ENCODE results near the gene HNRNPA3.
A peak's percentile ranks its signal among the peaks of the same experiment; 100 is the strongest.

Gene HNRNPA3

DNA sequence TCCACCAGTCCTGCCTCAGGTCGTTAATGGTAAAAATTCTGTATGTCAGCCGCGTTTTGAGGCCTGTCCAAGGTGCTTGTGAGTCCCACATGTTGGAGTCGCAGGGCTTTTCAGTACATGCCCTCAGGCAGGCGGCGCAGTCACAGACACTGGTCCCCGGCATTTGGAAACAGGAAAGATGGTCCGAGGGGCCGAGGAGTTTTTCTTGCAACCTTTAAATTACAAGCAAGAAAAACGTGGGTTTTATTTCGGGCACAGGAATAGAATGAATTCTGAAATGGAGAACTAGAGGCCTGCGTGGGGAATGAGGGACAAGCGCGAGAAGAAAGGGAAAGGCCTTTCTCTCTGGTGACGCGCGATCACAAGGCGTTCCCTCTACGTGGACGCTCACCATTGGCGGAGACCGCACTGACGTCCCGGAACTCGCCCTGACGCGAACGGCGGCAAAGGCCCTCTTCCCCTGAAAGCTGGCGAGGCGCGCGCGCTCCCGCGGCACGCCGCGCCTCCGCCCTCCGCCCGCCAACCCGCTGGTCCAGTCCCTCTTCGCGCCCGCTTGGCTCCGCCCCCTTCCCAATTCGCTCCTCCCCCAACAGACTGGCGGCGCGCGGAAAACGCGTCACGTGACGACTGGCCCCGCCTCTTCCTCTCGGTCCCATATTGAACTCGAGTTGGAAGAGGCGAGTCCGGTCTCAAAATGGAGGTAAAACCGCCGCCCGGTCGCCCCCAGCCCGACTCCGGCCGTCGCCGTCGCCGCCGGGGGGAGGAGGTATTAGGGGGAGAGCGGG is at the start of gene HNRNPA3:
HNRNPA3 (plus strand) TSS at position 689 of the 785 bp plus-strand sequence; CDS start at position 695, 6 bp downstream.
- POLR2A ChIA-PET = interaction anchor here (0.6 to 1.7 kb wide), 21 partner anchors 8 to 64 kb away, joined by 3 to 19 read pairs (median 4); partner anchors contain the start of gene NFE2L2
- CTCF ChIA-PET = no interaction called here
- DNase-seq (ENCODE audit: extremely low spot score) = peak; percentile 98
- TF ChIP-seq FOXA1 (IDR thresholded peaks at IDR 0.05) (no peak), L3MBTL2 (conservative IDR thresholded peaks at IDR 0.05) (peak; percentile 76), NFRKB (IDR thresholded peaks at IDR 0.05) (no peak; the same call in 1 of the 2 replicates), ELF4 (IDR thresholded peaks at IDR 0.05) (peak; percentile 45; the same call in 1 of the 2 replicates)
- TF ChIP-seq, protein P1, sequence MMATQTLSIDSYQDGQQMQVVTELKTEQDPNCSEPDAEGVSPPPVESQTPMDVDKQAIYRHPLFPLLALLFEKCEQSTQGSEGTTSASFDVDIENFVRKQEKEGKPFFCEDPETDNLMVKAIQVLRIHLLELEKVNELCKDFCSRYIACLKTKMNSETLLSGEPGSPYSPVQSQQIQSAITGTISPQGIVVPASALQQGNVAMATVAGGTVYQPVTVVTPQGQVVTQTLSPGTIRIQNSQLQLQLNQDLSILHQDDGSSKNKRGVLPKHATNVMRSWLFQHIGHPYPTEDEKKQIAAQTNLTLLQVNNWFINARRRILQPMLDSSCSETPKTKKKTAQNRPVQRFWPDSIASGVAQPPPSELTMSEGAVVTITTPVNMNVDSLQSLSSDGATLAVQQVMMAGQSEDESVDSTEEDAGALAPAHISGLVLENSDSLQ (IDR thresholded peaks at IDR 0.05) = peak; percentile 84

DNA sequence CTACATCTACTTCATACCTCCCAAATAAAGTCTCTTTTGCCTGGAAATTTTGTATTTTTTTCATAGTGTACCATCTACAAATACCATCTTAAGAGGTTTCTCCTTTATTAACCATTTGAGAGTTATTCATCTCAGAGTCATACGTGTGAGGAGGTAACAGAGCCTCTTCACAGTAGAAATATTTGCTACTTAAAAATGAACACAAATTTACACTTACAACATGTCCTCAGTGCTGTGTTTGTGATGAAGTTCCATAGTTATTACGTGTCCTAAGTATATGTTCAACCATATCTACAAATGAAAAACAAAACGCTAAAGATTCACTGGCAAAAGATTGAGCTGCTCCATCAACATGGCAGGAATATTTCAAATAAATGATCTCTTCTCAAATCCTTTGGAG is 48.5 kb upstream of the HNRNPA3 start:
- TF ChIP-seq FOXA1 (IDR thresholded peaks at IDR 0.05) = no peak
- DNase-seq (ENCODE audit: extremely low spot score) = no peak
- CTCF ChIA-PET = interaction anchor here (0.7 to 4.5 kb wide), 10 partner anchors 8 to 562 kb away, joined by 3 to 35 read pairs (median 6); partner anchors contain the start of gene NFE2L2
- POLR2A ChIA-PET = interaction anchor here (1.3 to 3.0 kb wide), 3 partner anchors 48 to 100 kb away, joined by 3 to 35 read pairs (median 10); partner anchors contain the start of genes HNRNPA3 and NFE2L2

DNA sequence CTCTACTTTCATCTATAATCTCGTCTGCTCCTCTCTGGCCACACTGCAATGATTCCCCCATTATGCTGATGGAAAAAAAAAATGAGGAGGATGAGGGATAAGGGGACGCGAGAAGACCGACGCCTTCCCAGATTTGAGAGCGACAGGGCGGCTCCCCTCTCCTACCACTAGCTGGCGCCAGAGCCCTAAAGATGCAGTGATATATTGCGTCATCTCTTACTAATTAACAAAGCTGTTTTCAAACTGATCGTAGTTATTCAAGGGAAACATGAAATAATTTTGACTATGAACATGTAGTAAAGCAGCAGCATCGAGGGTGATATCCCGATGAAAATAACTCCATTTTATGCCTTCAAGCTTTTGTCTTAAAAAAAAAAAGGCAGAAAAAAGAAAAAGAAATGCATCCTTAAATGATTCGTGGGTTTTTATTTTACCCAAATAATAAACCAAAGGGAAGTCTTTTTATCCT is 48.0 kb upstream of the HNRNPA3 start:
- CTCF ChIA-PET = interaction anchor here (0.6 to 4.5 kb wide), 27 partner anchors 9 to 602 kb away, joined by 3 to 35 read pairs (median 4); partner anchors contain the start of gene NFE2L2
- POLR2A ChIA-PET = interaction anchor here (1.3 to 3.0 kb wide), 3 partner anchors 48 to 100 kb away, joined by 3 to 35 read pairs (median 10); partner anchors contain the start of genes HNRNPA3 and NFE2L2
- TF ChIP-seq FOXK2 (IDR thresholded peaks at IDR 0.05) (no peak), ARNT (IDR thresholded peaks at IDR 0.05) (no peak), ELF4 (IDR thresholded peaks at IDR 0.05) (no peak), ZNF384 (IDR thresholded peaks at IDR 0.05) (peak; percentile 77), HDGF (IDR thresholded peaks at IDR 0.05; ENCODE audit: borderline replicate concordance) (no peak)
- TF ChIP-seq, protein P1 (IDR thresholded peaks at IDR 0.05) = peak; percentile 77
- peak; percentile 73 for DNase-seq (ENCODE audit: extremely low spot score)

DNA sequence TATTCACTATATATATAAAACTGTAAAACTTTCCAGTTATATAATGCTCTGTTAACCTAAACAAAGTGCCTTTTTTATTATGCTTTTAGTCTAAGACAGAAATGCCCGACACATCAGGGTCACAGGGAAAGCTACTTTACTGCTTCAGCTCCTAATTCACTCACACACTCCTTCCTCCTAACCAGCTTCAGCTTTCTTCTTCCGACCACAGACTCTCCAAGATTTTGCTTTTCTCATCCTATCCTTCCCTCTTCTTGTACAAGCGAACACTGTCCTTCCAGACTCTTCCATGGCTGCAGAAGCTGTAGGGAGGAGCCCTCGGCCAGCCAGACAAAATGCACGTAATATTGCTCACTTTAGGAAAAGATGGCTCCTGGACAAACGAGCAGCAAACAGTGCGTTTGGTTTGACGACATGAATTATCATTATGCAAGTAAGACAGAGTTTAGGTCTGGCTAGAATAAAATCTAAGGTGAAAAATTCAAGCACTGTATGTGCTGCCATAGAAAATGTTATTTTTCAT is 47.5 kb upstream of the HNRNPA3 start:
- POLR2A ChIA-PET = interaction anchor here (1.3 to 3.0 kb wide), 3 partner anchors 47 to 99 kb away, joined by 3 to 35 read pairs (median 10); partner anchors contain the start of genes HNRNPA3 and NFE2L2
- no peak for DNase-seq (ENCODE audit: extremely low spot score)
- TF ChIP-seq FOXK2 (IDR thresholded peaks at IDR 0.05) = no peak
- TF ChIP-seq ZNF384 (IDR thresholded peaks at IDR 0.05) = no peak
- TF ChIP-seq, protein P1 (IDR thresholded peaks at IDR 0.05) = no peak
- CTCF ChIA-PET = interaction anchor here (0.6 to 4.5 kb wide), 26 partner anchors 9 to 602 kb away, joined by 3 to 35 read pairs (median 4); partner anchors contain the start of gene NFE2L2

DNA sequence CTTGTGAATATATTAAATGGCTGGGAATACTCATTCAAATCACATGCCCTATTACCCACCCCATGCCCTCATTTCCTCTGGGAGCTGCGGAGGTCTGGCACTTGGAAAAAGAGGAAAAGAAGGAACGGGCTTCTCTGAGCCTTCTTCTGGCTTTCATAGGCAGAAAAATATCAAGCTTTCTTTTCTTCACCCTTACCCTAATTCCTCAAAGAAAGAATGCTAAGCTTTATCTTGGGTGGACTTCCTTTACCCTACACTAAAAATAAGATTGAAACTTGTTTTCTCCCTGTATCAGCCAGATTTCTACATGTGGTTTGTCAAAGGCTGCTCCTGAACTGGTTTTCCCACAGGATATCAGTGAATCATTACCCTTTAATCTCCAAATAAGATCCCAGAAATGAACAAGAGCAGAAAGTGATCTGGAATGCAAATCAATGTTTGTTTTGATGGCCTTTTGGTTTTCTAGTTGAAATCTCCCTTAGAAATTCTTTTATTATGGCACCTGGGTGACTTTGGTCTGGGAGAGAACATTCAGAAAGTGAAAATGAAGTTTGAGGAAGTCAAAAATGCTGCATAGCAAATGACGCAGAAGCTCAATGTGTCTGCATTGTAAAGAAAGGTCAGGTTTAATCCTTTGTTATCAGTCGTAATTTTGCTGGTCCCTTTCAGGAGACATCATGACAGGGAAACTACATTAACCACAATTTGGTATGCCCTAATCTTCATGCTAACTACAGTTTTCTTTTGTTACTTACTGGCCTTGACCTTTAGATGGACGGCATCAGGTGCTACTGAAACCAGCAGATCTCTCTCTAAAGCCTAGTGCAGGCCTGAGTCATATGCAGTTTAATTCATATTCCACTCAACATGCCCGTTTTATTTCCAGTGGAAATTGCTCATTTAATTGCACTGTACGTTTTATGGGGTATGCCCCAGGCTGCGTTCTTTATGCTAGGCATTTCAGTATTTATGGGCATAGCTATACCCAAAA is 46.6 kb upstream of the HNRNPA3 start:
- DNase-seq (ENCODE audit: extremely low spot score) = no peak
- CTCF ChIA-PET = interaction anchor here (0.6 to 4.5 kb wide), 10 partner anchors 32 to 252 kb away, joined by 3 to 35 read pairs (median 5); partner anchors contain the start of gene NFE2L2
- TF ChIP-seq LEF1 (IDR thresholded peaks at IDR 0.05; ENCODE audit: borderline replicate concordance) = no peak
- TF ChIP-seq L3MBTL2 (conservative IDR thresholded peaks at IDR 0.05) = no peak
- TF ChIP-seq, protein P1 (IDR thresholded peaks at IDR 0.05) = peak; percentile 31; the same call in 1 of the 2 replicates
- no peak for TF ChIP-seq ZNF384 (IDR thresholded peaks at IDR 0.05)
- TF ChIP-seq SUZ12 (IDR thresholded peaks at IDR 0.05) = no peak
- no peak for TF ChIP-seq ARNT (IDR thresholded peaks at IDR 0.05)
- no peak for TF ChIP-seq FOXM1 (IDR thresholded peaks at IDR 0.05; ENCODE audit: borderline replicate concordance)
- no peak for TF ChIP-seq TARDBP (IDR thresholded peaks at IDR 0.05)
- POLR2A ChIA-PET = interaction anchor here (1.2 to 3.0 kb wide), 2 partner anchors 46 to 98 kb away, joined by 3 to 35 read pairs; partner anchors contain the start of genes HNRNPA3 and NFE2L2

Data from HEK293T (cell line).